IPS-18c (cell line): ENCODE measurements around the gene ABHD2.
"Not testable (repeated sequence)": the region's sequence is repeated elsewhere in the genome, so short reads cannot be mapped to it uniquely, and the experiment has no call there.

Experiments used
- H3K4me3 ChIP-seq: 2 replicates; pipeline ENCODE4 v1.7.0; 2013; ENCODE audit warnings: low read depth, mild to moderate bottlenecking, low read length, moderate library complexity; ENCODE audit not compliant: insufficient read depth
- H3K9me3 ChIP-seq: one replicate; pipeline ENCODE4 v1.6.1; 2013; ENCODE audit warnings: mild to moderate bottlenecking, low read length, moderate library complexity; ENCODE audit not compliant: control insufficient read depth, insufficient read depth

The ABHD2 gene

GRCh38 chr15:89139613-89140499, 51.6 kb downstream of the ABHD2 start:
- Histone ChIP-seq H3K9me3 (no peaks in the 10 kb centered on the region), H3K4me3 (no peak overlapping the region)

GRCh38 chr15:89140595-89140994, 52.3 kb downstream of the ABHD2 start:
- no peaks in the 10 kb centered on the region for H3K9me3 ChIP-seq
- no peak overlapping the region for H3K4me3 ChIP-seq

DNA sequence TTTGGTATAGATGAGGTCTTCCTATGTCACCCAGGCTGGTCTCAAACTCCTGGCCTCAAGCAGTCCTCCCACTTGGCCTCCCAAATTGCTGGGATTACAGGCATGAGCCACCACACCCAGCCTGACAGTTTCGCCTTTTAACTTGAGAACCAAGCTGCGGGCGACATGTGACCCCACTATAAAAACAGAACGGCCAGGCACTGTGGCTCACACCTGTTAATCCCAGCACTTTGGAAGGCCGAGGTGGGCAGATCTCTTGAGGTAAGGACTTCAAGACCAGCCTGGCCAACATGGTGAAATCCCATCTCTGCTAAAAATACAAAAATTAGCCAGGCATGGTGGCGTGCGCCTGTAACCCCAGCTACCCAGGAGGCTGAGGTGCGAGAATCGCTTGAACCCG, 52.9 kb downstream of the ABHD2 start:
- not testable (repeated sequence) for H3K9me3 ChIP-seq, H3K4me3 ChIP-seq

GRCh38 chr15:89141885-89142284, 53.6 kb downstream of the ABHD2 start:
- H3K4me3 ChIP-seq = no peak overlapping the region
- H3K9me3 ChIP-seq = no peaks in the 10 kb centered on the region

DNA sequence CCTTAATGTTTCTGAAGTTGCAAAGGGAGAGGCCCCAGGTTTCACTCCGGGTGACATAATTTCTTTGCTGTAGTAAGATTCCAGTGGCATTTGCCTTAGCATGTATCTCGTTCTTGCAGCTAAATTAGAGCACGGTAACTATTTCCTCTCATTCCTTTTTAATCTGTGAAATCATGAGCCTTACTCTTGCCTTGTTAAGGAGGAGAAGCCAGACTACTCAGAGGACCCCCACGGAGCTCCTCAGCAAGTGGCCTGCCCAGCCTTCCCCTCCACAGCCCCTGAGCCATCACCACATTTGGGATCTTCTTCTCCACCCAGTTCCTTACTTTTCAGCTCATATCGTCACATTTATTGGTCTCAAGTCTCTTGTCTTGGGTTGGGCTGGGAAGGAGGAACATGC, 54.2 kb downstream of the ABHD2 start:
- Histone ChIP-seq H3K9me3 (no peaks in the 10 kb centered on the region), H3K4me3 (no peak overlapping the region)

DNA sequence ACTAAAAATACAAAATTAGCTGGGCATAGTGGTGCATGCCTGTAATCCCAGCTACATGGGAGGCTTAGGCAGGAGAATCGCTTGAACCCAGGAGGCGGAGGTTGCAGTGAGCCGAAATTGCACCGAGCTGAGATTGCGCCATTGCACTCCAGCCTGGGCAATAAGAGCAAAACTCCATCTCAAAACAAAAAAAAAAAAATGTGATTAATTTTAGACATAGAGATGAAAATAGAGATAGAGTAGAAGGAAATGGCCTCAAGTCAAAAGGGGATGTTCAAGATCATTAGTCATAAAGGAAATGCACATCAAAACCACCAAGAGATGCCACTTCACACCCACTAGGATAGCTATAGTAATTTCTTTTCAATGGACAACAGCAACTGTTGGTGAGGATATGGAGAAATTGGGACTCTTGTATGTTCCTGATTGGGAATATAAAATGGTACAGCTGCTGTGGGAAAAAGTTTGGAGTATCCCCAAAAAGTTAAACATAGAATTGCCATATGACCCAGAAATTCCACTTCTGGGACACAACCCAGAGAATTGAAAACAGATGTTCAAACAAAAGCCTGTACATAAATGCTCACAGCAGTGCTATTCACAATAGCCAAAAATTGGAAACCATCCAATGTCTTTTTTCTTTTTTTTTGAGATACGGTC, 55.4 kb downstream of the ABHD2 start:
- no peaks in the 10 kb centered on the region for H3K9me3 ChIP-seq

DNA sequence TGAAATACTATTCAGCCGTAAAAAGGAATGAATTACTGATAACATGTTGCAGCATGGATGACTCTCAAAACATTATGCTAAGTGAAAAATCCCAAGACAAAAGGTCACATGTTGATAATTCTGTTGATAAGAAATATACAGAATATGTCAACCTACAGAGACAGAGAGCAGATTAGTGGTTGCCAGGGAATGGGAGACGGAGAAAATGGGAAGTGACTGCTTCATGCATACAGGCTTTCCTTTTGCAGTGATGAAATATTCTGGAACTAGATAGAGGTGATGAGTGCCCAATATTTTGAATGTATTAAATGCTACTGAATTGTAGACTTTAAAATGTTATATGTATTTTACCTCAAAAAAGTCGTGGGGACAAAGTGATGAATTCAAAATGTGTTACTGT, 56.2 kb downstream of the ABHD2 start:
- H3K9me3 ChIP-seq = no peaks in the 10 kb centered on the region
- H3K4me3 ChIP-seq = no peak overlapping the region

More for the DNA sequence above, 55.4 kb downstream of the ABHD2 start:
- H3K4me3 ChIP-seq = no peak overlapping the region

GRCh38 chr15:89146366-89146765, 58.1 kb downstream of the ABHD2 start:
- H3K4me3 ChIP-seq = no peak overlapping the region

GRCh38 chr15:89148126-89148525, 59.9 kb downstream of the ABHD2 start:
- Histone ChIP-seq H3K9me3 (no peaks in the 10 kb centered on the region), H3K4me3 (no peak overlapping the region)

More at GRCh38 chr15:89146366-89146765, 58.1 kb downstream of the ABHD2 start:
- no peaks in the 10 kb centered on the region for H3K9me3 ChIP-seq

DNA sequence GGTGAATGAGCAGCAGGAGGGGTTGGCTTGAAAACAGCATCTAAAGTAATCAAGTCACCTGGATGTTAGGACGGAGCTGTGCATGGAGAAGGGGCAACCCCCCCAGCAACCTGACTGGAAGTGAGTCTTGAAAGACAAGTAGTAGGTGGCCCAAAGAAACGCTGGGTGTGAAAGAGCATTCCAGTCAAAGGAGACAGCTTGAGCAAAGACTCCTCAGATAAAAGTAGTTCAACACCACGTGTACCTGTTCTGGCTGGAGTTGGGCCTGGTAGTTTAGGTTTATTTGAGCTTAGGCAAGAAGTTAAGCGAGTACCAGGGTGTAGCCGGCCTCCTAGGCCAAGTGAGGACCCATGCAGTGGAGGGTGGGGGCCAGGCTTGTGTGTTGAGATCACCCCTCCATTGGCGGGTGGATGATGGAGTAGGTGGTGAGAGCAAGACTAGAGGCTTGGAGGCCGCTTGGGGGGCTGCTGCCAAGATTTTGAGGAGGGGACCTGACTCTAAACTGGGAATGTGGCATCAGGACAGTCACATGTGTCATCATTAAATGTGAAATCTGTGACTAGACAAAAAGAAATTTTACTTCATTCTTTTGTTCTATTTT, 61.3 kb downstream of the ABHD2 start:
- no peaks in the 10 kb centered on the region for H3K9me3 ChIP-seq
- H3K4me3 ChIP-seq = no peak overlapping the region

GRCh38 chr15:89150287-89150686, 62.0 kb downstream of the ABHD2 start:
- H3K4me3 ChIP-seq = no peak overlapping the region
- H3K9me3 ChIP-seq = no peaks in the 10 kb centered on the region

GRCh38 chr15:89150762-89151664, 62.8 kb downstream of the ABHD2 start:
- Histone ChIP-seq H3K9me3 (no peaks in the 10 kb centered on the region), H3K4me3 (no peak overlapping the region)

- no peaks in the 10 kb centered on the region for H3K9me3 ChIP-seq
- H3K4me3 ChIP-seq = no peak overlapping the region
Measured at GRCh38 chr15:89155122-89155521, 66.9 kb downstream of the ABHD2 start.

DNA sequence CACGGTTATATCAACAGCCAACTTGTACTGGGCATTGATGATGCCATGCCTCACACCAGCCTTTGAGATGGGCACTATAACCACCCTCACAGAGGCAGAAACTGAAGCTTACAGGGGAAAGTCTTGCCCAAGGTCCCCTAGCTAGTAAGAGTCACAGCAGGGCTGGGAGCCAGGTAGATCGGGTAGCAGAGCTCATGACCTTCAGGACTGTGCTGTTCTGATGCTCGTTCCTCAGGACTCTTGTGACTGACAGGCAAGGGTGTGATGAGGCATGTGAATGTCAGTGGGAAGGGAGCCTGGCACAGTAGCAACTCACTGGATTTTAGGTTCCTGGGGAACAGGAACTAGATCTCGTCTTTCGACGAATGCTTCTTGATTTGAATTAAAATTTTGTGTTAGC, 67.4 kb downstream of the ABHD2 start:
- Histone ChIP-seq H3K9me3 (no peaks in the 10 kb centered on the region), H3K4me3 (no peak overlapping the region)

DNA sequence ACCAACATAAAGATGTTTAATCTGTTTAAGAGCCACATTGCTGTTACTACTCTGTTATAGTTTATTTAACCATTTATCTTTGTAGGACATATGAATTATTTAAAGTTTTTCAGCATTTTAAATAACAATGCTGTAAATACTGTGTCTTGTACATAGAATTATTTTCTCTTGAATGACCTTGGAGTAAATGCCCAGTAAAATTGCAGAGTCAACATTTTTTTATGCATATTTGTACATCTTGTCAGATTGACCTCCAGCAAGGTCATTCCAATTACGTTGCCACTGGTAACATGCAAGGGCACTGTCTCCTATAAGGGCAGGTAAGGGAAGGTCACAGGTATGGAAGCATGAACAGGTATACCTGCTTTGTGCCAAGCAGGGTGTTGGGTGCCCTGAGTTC, 68.8 kb downstream of the ABHD2 start:
- H3K4me3 ChIP-seq = no peak overlapping the region

DNA sequence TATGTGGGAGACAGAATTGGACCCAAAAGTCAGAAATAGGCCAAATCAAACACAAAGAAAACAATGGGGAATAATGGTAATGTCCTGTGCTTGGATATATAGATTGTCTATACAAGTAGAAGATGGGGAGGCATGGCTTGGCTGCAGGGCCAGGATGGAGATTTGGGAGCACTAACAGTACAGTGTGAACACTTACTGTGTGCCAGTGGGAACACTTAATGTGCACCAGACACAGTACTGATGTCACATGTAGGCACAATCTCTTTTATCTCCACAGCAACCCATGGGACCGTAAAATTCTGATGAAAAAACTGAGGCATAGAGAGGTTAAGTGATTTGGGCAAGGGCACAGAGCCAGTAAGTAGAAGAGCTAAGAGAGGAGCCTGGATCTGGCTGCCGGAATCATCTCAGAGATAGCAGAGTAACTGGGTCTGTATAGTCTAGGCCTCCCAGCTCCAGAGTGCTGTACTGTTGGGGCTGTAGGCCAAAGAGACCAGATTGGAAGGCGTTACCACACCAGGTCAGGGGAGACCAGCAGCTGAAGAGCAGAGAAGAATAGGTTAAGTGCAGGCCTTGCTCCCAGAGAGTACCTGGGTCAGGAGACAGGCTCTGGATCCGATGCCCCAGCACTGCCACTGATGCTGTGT, 69.8 kb downstream of the ABHD2 start:
- Histone ChIP-seq H3K9me3 (no peaks in the 10 kb centered on the region), H3K4me3 (no peak overlapping the region)

More for the DNA sequence above, 68.8 kb downstream of the ABHD2 start:
- H3K9me3 ChIP-seq = no peaks in the 10 kb centered on the region

DNA sequence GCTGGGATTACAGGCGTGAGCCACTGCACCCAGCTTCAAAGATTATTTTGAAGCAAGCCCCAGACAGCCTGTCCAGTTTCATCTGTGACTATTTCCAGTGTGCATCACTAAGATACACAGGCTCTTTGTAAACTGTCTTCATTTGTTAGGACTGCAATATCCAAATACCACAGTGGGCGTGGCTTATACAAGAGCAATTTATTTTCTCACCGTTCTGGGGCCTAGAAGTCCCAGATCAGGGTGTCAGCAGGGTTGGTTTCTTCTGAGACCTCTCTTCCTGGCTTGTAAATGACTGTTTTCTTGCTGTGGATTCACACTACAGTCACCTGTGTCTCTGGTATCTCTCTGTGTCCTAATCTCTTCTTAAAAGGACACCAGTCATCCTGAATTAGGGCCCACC, 73.4 kb downstream of the ABHD2 start:
- H3K4me3 ChIP-seq = no peak overlapping the region
- no peaks in the 10 kb centered on the region for H3K9me3 ChIP-seq
